Measurements from ENCODE around the gene EZR.

DNA sequence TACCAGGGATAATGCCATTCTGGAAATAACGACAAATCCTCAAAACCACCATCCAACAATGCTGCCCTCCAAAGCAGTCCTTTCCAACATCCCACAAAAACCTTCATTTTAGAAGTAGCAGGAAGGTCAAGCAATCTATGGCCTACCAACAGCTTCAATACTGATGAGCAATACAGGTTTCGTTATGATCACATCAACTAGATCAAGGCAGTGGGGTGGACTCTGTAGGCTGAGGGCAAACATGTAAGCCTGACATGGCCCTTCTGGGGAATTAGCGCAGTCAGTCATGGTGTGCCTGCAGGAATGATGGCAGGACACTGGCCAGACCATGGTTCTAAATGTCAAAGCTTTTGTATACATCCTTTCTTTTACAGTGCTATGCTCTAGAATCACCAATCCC is 41.7 kb downstream of the EZR start:
- TF ChIP-seq, protein P1, sequence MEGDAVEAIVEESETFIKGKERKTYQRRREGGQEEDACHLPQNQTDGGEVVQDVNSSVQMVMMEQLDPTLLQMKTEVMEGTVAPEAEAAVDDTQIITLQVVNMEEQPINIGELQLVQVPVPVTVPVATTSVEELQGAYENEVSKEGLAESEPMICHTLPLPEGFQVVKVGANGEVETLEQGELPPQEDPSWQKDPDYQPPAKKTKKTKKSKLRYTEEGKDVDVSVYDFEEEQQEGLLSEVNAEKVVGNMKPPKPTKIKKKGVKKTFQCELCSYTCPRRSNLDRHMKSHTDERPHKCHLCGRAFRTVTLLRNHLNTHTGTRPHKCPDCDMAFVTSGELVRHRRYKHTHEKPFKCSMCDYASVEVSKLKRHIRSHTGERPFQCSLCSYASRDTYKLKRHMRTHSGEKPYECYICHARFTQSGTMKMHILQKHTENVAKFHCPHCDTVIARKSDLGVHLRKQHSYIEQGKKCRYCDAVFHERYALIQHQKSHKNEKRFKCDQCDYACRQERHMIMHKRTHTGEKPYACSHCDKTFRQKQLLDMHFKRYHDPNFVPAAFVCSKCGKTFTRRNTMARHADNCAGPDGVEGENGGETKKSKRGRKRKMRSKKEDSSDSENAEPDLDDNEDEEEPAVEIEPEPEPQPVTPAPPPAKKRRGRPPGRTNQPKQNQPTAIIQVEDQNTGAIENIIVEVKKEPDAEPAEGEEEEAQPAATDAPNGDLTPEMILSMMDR (conservative IDR thresholded peaks at IDR 0.05 in 1 of 2, IDR thresholded peaks at IDR 0.05 in 1 of 2; ENCODE audit: extremely low read depth in 1 of 2, insufficient read depth in 1 of 2, low read depth in 1 of 2, low read length in 2 of 2) = no peak
- no peak for TF ChIP-seq EZH2 (IDR thresholded peaks at IDR 0.05; ENCODE audit: borderline replicate concordance, low read length)
